Stimulated activated CD4-positive, alpha-beta T cell treated with anti-CD3 and anti-CD28 coated beads, Interleukin-12 subunit alpha, Interleukin-12 subunit beta, amount 100 ng/mL, for 24 hours (primary cell): ENCODE data around the gene USP37.

Source experiments
- DNase-seq, 2 experiments: peaks; one replicate each; pipeline ENCODE4 v3.0.0-alpha.2; 2020; ENCODE audit warnings: low read depth in 2 of 2

USP37 gene

DNA sequence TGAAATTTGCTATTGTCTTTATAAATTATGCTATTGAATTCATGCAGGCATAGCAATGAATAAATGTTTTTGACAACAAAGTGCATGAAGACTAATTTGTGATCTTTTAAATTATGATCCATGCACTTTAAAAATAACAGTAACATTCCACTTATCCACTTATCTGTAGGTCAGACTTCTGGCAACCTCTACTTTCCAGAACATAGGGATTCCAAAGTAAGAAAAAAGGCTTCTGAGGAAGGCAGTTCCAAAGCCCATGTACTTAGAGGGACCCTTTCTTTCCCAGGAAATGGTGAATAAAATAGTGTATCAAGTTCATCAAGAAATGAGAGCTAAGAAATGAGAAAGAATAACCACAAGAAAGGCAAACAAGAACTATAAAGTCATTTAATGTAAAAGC is 90.9 kb downstream of the USP37 start:
- DNase-seq, result no peak

DNA sequence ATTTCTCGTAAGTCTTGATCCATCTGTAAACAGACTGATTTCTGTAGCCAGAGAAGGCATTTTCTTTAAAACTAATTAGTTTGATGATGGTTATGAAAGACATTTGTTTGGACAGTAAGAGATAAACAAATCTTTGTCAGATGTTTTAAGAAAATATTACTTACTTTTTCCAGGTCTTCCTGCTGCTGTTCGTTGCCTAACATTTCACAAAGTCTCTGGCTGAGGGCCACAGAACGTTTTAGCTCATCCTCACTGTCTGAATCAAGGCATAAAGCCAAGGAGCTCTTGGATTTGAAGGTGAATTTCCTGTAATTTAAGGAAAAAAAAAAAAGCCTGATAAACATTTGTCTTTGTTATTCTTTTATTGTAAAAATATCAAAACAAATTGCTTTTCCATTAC is 91.5 kb downstream of the USP37 start:
- DNase-seq, result no peak

DNA sequence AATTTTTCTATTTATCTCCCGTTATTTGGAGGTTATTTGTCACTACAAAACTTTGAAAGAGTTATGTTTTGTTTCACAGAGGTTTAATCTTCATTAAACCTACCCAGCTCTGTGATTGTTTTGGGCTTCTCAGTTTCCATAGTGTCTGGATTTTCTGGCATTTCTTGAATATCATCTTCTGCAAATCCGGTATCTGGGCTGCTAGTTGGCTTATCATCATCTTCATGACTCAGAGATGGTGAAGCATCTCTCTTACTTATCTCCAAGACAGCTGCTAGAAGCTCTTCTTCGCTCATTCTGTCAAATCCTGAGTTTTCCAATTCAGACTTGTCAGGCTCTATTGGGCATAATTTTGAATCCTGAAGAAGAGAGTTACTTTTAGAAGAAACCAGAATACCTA is 93.6 kb downstream of the USP37 start:
- DNase-seq, result no peak

DNA sequence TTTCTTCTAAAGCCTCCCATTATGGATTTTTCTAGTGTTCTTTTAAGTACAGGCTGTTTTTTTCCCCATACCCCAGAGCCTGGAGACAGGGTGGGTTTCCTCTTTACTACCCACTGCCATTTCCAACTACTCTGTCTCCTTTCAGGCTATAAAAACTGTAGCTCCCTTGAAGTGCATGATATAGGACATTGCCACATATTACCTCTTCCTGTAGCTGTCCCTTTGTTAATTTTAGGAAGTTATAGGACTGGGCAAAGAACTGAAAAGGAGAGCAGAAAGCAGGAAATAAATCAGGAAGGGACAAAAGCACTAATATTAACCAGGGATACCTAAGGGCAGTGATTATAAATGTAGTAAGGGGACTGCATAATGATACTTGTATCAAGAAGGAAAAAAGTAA is 95.2 kb downstream of the USP37 start:
- no peak for DNase-seq

DNA sequence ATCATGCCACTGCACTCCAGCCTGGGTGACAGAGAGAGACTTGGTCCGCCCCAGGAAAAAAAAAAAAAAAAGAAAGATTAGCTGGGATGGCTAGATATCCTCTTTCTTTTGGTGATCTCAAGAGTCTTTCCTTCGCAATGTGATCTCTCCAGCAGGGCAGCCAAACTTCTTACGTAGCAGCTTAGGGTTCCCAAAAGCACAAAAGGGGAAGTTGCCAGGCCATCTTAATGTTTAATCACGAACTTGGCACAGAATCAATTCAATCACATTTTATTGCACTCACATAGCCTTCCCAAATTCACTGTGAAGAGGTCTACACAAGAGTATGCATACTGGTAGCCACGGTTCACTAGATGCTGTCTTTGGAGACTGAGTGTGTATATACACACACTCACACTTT is 96.2 kb downstream of the USP37 start:
- DNase-seq, result no peak

DNA sequence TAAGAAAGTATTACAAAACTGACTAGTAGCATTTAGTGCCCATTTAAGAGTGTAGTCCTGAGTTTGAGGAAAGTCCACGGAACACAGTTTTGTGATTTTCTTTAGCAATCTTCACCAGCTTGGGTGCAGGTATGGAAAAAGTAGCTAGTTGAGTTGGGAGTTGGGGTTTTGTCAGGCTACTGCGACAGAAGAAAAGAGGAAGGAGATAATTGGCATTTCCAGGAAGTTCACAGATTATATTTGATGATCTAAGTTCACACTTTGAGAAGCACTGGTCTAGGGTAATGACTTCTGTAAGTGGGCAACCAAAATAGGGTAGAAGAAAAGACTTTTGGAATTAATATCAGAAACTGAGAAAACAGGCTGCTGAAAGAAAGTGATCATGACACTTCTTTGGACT is 97.1 kb downstream of the USP37 start:
- no peak for DNase-seq

DNA sequence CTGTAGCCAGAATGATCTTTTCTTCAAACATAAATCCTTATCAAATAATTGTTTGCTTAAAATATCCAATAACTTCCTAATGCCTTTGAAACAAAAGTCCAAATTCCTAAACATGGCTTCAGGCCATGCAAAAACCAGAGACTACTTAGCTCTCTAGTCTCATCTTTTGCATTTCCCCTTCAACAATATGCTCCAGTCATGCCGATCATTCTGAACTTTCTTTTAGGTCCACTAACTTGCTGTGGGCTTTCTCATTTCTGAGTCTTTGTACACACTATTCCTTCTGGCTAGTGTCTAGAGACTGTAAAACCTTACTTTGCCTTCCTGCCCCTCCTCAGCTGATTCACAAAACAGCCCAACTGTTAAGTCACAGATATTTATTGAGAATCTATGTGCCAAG is 97.7 kb downstream of the USP37 start:
- DNase-seq, result no peak

DNA sequence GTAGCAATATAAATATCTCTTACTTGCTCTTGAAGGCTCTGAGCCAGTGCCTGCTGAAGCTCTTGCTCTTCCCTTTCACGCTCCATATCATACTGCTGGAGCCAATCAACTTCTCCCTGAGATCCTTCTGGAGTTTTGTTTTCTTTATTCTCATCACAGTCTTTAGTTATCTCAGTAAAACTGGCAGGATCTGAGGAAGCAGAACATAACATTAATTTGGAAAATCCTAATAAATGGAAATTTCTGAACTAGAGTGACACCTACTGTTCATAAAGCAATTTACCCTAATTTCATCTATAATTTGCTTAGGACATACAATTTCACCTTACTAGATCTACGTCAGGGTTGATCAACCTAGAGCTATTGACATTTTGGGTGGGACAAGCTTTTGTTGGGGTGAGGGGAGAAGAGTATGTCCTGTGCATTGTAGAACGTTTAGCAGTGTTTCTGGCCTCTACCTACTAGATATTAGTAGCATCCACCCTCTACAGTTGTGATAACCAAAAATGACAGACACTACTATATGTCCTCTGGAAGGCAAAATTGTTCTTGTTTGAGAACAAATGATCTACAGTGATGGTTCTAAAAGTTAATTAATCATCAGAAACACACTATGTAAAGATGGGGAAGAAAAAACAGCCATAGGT is 102.0 kb downstream of the USP37 start:
- DNase-seq, result no peak

DNA sequence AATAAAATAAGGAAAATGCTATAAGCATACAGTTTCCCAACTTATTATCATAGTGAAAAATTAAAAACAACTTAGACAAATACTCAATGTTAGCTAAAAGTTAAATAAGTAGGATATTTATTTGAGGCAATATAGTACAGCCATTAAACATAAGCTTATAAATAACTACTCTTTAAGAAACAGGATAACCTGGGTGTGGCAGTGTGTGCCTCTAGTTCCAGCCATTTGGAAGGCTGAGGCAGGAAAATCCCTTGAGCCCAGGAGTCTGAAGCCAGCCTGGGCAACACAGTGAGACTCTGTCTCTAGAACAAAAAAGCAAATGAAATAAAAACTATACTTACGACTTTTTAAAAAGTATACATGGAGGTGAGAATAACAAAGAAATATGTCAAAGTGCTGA is 109.6 kb downstream of the USP37 start:
- DNase-seq, result no peak

DNA sequence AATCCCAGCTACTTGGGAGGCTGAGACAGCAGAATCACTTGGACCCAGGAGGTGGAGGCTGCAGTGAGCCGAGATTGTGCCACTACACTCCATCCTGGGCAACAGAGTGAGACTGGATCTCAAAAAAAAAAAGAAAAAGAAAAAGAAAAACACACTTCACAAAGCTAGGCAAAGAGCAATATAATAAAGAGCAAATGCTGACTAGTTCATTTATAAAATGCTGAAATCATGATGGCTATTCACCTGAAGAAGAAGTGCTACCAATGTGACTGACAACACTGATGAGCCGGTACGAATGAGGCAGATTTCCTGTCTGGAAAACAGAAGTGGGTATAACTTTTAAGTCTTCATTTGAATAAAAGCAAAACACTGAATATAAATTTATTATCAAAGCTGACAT is 111.3 kb downstream of the USP37 start:
- no peak for DNase-seq

DNA sequence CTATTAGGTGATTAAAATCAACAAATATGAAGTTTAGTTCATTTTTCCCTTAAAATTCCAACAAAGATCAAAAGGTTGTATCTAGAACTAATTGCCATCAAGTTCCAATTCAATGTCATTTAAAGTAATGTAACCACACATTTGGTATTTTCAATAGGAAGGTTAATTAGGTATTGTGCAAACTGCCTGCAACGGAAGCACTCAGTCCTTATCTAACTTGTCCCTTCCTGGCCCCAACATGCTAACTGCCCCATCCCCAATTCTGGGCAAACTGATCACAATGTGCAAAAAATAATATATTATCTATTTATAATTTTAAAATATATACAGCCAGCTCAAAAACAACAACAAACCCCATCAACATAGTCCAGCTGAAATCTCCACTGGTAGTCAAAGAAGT is 116.1 kb downstream of the USP37 start:
- no peak for DNase-seq

DNA sequence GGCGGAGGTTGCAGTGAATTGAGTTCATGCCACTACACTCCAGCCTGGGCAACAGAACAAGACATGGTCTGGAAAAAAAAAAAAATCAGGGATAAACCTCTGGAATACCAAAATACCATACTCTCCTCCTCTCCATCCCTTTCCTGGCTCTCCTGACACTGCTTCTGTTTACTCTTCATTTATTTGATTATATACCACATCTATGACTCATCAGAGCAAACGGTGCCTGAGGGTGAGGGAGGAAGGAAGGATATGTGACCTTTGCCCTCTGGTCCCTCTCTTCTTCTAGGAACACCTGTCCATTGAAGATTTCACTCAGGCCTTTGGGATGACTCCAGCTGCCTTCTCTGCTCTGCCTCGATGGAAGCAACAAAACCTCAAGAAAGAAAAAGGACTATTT is 119.2 kb downstream of the USP37 start:
- no peak for DNase-seq

DNA sequence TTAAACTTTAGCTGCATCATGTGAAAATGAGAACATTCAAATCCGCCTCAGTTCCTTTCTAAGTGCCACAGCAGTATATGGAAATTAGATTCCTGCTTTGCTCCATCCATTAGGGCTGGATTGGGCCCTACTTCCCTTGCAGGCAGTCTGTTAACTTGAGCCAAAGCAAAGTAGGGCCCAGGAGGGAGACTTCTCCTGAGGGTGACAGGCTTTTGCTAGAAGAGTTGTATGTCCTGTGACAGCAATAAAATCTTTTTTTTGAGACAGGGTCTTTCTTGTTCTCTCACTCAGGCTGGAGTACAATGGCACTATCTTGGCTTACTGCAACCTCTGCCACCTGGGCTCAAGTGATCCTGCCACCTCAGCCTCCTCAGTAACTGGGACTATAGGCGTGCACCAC is 121.1 kb downstream of the USP37 start:
- DNase-seq, result no peak

DNA sequence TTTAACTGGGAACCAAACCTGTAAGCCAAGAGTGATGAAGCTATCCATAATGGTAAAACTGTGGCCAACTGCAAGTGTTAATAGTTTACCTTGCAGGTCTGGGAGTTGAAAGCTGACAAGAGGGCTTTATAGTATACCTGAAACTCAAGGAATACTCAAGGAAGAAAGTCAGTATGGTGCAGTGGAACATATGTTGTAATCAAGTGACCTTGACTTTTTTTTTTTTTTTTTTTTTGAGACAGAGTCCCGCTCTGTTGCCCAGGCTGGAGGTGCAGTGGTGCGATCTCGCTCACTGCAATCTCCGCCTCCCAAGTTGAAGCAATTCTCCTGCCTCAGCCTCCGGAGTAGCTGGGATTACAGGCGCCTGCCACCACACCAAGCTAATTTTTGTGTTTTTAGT is 121.6 kb downstream of the USP37 start:
- DNase-seq, result no peak

DNA sequence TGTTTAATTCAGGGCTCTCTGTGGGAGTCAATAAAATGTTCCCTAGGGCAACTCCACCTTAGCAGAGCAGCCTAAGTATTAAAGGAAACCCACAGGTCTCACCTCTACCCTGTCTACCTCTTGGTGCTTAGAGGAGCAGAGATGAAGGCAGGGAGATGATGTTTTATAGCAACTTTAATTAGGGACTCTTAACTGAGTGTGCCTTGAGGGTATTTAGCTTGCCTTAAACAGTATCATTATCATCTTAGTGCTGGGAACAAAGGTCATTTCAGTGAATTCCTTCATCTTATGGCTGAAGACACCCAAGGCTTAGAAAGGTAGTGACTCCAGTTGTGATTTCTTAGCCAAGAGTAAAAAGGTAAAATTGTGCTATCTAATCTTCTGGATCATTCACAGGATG is 122.5 kb downstream of the USP37 start:
- no peak for DNase-seq

DNA sequence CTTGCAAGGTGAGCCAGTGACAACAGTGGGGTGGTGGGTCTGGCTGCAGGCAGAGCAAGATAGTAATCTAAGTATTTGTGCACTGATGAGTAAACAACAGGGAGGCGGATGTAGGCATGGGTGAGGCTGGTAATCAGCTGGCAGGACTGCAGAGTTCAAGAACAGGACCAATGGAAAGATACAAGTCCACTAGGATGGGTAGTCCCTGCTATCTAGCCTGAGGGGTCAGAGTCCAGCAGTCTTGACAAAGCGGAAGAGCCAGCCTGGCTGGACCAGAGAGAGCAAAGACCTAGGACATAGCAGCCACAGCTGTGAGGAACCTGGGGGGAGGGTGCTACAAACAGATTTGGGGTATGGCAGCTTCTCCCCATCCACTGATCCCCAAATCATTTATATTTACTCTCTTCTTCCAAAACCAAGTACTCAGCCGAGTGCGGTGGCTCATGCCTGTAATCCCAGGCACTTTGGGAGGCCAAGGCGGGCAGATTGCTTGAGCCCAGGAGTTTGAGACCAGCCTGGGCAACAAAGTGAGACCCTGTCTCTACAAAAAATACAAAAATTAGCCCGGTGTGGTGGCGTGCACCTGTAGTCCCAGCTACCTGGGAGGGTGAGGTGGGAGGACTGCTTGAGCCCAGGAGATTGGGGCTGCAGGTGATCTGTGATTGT is 123.3 kb downstream of the USP37 start:
- no peak for DNase-seq

DNA sequence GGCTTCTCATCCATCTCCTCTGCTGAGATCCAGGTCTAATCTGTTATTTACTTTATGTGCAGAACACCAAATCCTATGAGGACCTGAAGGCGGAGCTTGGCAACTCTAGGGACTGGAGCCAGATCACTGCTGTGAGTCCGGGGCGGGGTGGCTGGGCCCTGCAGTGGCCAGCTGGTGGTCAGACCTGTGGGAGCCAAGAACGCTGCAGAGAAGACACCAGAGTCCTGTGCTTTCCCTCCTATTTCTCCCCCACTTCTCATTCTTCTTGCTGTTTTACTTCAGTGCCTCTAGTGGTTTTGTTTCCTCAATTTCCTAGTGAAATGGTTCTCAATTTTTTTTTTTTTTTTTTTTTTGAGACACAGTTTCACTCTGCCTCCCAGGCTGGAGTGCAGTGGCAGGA is 129.6 kb downstream of the USP37 start:
- no peak for DNase-seq

DNA sequence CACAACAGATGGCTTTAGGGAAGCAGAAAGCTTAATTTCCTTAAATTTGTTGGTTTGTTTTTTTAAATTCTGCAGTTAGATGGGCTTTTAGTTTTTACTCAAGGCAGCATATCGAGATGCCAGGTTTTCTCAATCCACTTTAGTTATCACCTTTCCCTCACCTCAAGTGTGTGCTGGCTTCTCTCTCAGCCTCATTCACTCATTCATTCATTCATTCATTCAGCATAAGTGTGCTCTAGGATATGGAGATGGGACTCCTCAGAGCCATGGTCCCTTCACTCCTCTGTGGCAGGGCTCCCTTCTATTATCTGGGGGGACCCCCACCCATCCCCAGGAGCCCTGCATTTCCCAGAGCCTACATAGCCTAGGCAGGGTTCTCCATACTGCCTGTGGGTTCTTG is 130.2 kb downstream of the USP37 start:
- DNase-seq, result no peak

DNA sequence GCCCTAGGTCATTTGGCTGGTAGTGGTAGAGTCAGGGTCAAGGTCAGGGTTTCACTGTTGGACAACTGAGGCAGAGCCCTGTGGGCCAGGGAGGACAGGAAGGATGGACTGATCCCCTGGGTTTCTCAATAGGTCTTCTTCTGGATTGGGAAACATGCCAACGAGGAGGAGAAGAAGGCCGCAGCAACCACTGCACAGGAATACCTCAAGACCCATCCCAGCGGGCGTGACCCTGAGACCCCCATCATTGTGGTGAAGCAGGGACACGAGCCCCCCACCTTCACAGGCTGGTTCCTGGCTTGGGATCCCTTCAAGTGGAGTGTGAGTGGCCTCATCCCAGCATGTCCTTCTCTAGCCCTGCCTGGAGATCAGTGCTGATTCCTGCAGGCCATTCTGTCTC is 131.2 kb downstream of the USP37 start:
- no peak for DNase-seq

DNA sequence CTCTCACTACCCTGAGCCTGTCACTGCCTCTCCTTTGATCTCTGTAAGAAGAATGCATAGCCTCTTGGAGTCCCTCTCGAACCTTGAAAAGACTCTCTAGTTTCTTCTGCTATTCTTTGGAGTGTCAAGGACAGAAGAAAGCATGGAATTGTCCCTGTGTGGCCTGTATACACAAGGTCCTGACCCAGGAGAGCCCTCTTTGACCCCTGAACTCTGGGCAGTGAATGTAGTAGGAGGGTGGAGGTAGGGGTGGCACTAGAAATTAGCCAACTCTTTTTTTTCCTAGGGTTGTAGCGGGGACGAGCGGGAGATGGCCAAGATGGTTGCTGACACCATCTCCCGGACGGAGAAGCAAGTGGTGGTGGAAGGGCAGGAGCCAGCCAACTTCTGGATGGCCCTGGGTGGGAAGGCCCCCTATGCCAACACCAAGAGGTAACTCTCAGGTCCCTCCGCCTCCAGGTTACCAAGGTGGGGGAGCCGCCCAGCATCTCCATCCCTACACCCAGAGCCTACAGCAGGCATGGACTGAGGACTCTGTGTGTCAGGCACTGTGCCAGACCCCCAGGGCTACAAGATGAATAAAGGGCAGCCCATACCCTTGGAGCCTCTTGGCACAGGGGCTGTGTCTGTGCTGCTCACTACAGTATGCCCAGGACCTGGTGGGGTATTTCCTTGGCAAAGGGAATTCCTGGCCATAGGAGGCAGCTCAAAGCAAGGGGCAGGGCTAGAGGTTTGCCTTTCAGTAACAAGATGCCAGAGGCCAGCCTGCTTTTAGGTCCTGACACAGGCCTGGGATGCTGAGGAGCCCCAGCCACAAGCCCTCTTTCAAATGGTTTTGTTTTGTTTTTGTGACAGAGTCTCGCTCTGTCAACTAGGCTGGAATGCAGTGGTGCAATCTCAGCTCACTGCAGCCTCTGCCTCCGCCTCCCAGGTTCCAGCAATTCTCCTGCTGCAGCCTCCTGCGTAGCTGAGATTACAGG is 132.9 kb downstream of the USP37 start:
- no peak for DNase-seq

DNA sequence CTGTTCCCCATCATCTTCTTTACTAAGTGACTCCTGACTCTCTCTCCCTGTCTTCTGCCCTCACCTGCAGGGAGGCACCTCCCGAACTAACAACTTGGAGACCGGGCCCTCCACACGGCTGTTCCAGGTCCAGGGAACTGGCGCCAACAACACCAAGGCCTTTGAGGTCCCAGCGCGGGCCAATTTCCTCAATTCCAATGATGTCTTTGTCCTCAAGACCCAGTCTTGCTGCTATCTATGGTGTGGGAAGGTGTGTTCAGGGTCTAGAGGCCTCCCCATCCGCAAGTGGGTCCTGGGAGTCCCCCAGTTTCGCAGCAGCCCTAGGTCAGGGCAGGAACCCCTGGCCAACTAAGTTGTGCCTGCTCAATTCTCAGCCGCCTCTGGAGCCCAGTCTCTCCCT is 133.7 kb downstream of the USP37 start:
- no peak for DNase-seq

DNA sequence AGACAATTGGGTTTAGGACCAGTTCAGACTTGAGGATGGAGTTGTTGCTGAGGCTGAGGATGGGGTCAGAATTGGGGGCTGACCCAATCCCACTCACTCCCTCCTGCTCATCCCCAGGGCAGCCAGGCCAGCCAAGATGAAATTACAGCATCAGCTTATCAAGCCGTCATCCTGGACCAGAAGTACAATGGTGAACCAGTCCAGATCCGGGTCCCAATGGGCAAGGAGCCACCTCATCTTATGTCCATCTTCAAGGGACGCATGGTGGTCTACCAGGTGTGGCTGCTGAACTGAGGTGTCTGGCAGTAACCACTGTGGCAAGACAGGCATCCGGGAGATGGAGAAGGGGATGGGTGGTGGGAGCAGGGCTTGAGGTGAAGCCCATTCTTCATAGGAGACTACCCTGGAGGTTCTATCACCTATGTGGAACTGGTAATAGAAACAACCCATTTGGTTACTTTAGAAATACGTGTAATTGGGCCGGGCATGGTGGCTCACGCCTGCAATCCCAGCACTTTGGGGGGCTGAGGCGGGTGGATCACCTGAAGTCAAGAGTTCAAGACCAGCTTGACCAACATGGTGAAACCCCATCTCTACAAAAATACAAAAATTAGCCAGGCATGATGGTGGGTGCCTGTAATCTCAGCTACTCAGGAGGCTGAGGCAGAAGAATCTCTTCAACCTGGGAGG is 135.3 kb downstream of the USP37 start:
- DNase-seq, result no peak
